NCI-H1694 treated with DMSO at 0.1 percent for 48 hours (cell line): ENCODE measurements around the gene LGSN.
A peak's percentile ranks its signal among the peaks of the same experiment; 100 is the strongest.
"Not testable (repeated sequence)": the region's sequence is repeated elsewhere in the genome, so short reads cannot be mapped to it uniquely, and the experiment has no call there.

Experiments used
- DNase-seq: peaks from one replicate; lab custom pipeline; 2025; lab: John Stamatoyannopoulos, UW

Gene LGSN

GRCh38 chr6:63306420-63306819, 13.4 kb downstream of the LGSN start:
- no peak for DNase-seq

GRCh38 chr6:63305277-63305676, 14.5 kb downstream of the LGSN start:
- DNase-seq = no peak

GRCh38 chr6:63303476-63303875, 16.3 kb downstream of the LGSN start:
- no peak for DNase-seq

GRCh38 chr6:63299667-63300066, 20.1 kb downstream of the LGSN start:
- DNase-seq = no peak

GRCh38 chr6:63295553-63296194, 24.1 kb downstream of the LGSN start:
- no peak for DNase-seq

GRCh38 chr6:63290492-63291058, 29.2 kb downstream of the LGSN start:
- DNase-seq = no peak

GRCh38 chr6:63289269-63289872, 30.4 kb downstream of the LGSN start:
- no peak for DNase-seq

GRCh38 chr6:63280639-63281180, 39.1 kb downstream of the LGSN start:
- DNase-seq = no peak

- no peak for DNase-seq
Measured at GRCh38 chr6:63278916-63279315, 40.9 kb downstream of the LGSN start.

GRCh38 chr6:63275953-63276352, 43.8 kb downstream of the LGSN start:
- no peak for DNase-seq

- DNase-seq = not testable (repeated sequence)
Measured at GRCh38 chr6:63274795-63275430, 44.9 kb downstream of the LGSN start.

GRCh38 chr6:63272397-63272796, 47.4 kb downstream of the LGSN start:
- DNase-seq = peak; percentile 2

- no peak for DNase-seq
Measured at GRCh38 chr6:63269470-63269869, 50.3 kb downstream of the LGSN start.

- no peak for DNase-seq
Measured at GRCh38 chr6:63268574-63268973, 51.2 kb downstream of the LGSN start.

- no peak for DNase-seq
Measured at GRCh38 chr6:63267828-63268227, 52.0 kb downstream of the LGSN start.

GRCh38 chr6:63267046-63267445, 52.7 kb downstream of the LGSN start:
- no peak for DNase-seq

- no peak for DNase-seq
Measured at GRCh38 chr6:63263444-63263843, 56.3 kb downstream of the LGSN start.

GRCh38 chr6:63261820-63262219, 58.0 kb downstream of the LGSN start:
- DNase-seq = no peak

GRCh38 chr6:63259153-63259552, 60.6 kb downstream of the LGSN start:
- no peak for DNase-seq

- DNase-seq = no peak
Measured at GRCh38 chr6:63249875-63250482, 69.8 kb downstream of the LGSN start.

GRCh38 chr6:63246581-63246980, 73.2 kb downstream of the LGSN start:
- no peak for DNase-seq

- DNase-seq = no peak
Measured at GRCh38 chr6:63245909-63246308, 73.9 kb downstream of the LGSN start.

- no peak for DNase-seq
Measured at GRCh38 chr6:63245420-63245819, 74.4 kb downstream of the LGSN start.
